ENCODE measurements around the gene IFI44. TPM values are rescaled to one million over a fixed set of nuclear protein-coding genes. Genes with fewer than 3 reads are reported as not detected.

IFI44 gene
- total and polyA plus RNA-seq, 2 donors (not counting 1 experiment from before 2014, with no cell fraction given) = 13.7 to 28.9 TPM

DNA sequence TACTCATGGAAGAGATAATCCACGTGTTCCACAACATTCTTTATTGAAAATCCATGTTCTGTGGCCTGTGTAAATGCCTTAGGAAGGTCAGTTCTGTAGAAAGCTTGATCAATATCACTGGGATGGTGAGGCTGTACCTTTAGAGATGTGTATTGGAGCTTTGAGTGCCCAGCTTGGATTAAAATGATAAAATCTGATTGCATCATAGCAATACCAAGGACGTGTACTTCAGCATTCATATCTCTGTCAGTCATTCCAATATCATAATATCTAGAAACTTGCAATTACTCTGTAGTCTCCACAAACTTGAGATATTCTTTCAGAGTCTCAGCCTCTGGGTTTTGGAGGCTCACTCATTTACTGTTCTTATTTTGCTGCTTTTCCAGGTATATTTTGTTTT lies 31.6 kb downstream of the IFI44 start:
- no peaks in the 10 kb centered on the region for H3K27me3 ChIP-seq (ENCODE audit: control insufficient read depth, insufficient read depth, low read length)
- no peaks in the 10 kb centered on the region for H3K36me3 ChIP-seq (ENCODE audit: control insufficient read depth, insufficient read depth, low read length)
- no peaks in the 10 kb centered on the region for H3K79me2 ChIP-seq (ENCODE audit: control insufficient read depth, insufficient read depth, low read length)
- no peak overlapping the region for H3K9ac ChIP-seq (ENCODE audit: insufficient read depth, low read length)
- H3K4me2 ChIP-seq (ENCODE audit: extremely low read depth, insufficient read depth, low read length) = no peak overlapping the region
- peaks cover 2% of the 10 kb centered on the region for H3K4me1 ChIP-seq (ENCODE audit: control insufficient read depth, extremely low read depth, insufficient read depth, low read length)
- no peak overlapping the region for H3K27ac ChIP-seq (ENCODE audit: insufficient read depth, low read length)
- H4K20me1 ChIP-seq (ENCODE audit: control insufficient read depth, extremely low read depth, insufficient read depth, low read length) = no peaks in the 10 kb centered on the region
- no peak overlapping the region for H2AFZ ChIP-seq (ENCODE audit: low read length)
- H3K9me3 ChIP-seq (ENCODE audit: control insufficient read depth, insufficient read depth, low read depth, low read length) = no peaks in the 10 kb centered on the region
- no peak for TF ChIP-seq EZH2 (IDR thresholded peaks at IDR 0.05; ENCODE audit: low read length, missing control alignments)
- TF ChIP-seq, protein P1, sequence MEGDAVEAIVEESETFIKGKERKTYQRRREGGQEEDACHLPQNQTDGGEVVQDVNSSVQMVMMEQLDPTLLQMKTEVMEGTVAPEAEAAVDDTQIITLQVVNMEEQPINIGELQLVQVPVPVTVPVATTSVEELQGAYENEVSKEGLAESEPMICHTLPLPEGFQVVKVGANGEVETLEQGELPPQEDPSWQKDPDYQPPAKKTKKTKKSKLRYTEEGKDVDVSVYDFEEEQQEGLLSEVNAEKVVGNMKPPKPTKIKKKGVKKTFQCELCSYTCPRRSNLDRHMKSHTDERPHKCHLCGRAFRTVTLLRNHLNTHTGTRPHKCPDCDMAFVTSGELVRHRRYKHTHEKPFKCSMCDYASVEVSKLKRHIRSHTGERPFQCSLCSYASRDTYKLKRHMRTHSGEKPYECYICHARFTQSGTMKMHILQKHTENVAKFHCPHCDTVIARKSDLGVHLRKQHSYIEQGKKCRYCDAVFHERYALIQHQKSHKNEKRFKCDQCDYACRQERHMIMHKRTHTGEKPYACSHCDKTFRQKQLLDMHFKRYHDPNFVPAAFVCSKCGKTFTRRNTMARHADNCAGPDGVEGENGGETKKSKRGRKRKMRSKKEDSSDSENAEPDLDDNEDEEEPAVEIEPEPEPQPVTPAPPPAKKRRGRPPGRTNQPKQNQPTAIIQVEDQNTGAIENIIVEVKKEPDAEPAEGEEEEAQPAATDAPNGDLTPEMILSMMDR (conservative IDR thresholded peaks at IDR 0.05 in 1 of 2, IDR thresholded peaks at IDR 0.05 in 1 of 2; ENCODE audit: low read depth in 1 of 2, low read length in 2 of 2) = no peak
- no peak for DNase-seq (ENCODE audit: low read depth in 2 of 2)
- H3K4me3 ChIP-seq (replicated peaks in 1 of 4; ENCODE audit: control extremely low read depth in 1 of 4, insufficient read depth in 1 of 4, low read depth in 3 of 4, low read length in 4 of 4) = no peak overlapping the region

DNA sequence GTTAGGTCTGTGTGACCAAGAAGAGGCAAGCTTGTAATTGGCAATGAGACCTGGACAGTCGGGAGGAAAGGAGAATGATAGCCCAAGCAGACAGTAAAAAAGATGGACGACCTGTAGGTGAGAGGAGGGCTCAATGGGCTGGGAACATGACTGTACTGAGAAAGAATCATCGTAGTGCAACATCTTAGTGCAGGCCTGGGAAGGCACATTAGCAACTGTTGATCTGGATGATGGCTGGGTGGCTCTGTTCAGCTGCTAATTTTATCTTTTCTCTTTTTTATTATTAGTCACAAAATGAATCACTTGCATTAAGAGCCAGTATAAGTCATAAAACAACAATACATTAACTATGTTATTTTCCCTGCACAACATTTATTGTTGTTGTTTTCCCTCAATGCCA lies 32.9 kb downstream of the IFI44 start:
- H3K9me3 ChIP-seq (ENCODE audit: control insufficient read depth, insufficient read depth, low read depth, low read length) = no peaks in the 10 kb centered on the region
- no peaks in the 10 kb centered on the region for H4K20me1 ChIP-seq (ENCODE audit: control insufficient read depth, extremely low read depth, insufficient read depth, low read length)
- DNase-seq (ENCODE audit: low read depth in 2 of 2) = no peak
- no peaks in the 10 kb centered on the region for H3K27me3 ChIP-seq (ENCODE audit: control insufficient read depth, insufficient read depth, low read length)
- H3K4me1 ChIP-seq (ENCODE audit: control insufficient read depth, extremely low read depth, insufficient read depth, low read length) = peaks cover 2% of the 10 kb centered on the region
- peak overlapping the region; percentile 42 for H2AFZ ChIP-seq (ENCODE audit: low read length)
- H3K36me3 ChIP-seq (ENCODE audit: control insufficient read depth, insufficient read depth, low read length) = no peaks in the 10 kb centered on the region
- no peak overlapping the region for H3K4me2 ChIP-seq (ENCODE audit: extremely low read depth, insufficient read depth, low read length)
- TF ChIP-seq, protein P1 (conservative IDR thresholded peaks at IDR 0.05 in 1 of 2, IDR thresholded peaks at IDR 0.05 in 1 of 2; ENCODE audit: low read depth in 1 of 2, low read length in 2 of 2) = no peak
- no peak for TF ChIP-seq EZH2 (IDR thresholded peaks at IDR 0.05; ENCODE audit: low read length, missing control alignments)
- H3K79me2 ChIP-seq (ENCODE audit: control insufficient read depth, insufficient read depth, low read length) = no peaks in the 10 kb centered on the region
- no peak overlapping the region for H3K27ac ChIP-seq (ENCODE audit: insufficient read depth, low read length)
- H3K9ac ChIP-seq (ENCODE audit: insufficient read depth, low read length) = no peak overlapping the region
- no peak overlapping the region for H3K4me3 ChIP-seq (replicated peaks in 1 of 4; ENCODE audit: control extremely low read depth in 1 of 4, insufficient read depth in 1 of 4, low read depth in 3 of 4, low read length in 4 of 4)

DNA sequence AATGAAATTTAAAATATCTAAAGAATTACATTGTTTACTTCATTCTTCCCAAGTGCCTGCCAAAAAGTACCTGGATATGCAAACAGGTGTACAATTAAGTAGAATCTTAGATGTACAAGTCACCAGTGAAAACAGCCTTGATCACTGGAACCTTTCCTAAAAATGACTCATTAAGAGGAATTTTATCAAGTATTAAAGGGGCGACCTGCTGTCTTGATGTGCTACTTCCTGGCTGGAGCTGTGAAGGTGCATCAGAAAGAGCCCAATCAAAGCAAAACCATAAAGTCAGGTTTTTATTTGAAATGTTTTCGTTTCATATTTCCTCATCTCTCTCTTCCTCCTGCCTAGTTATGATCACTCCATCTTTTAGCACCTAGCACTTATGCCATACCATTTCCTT lies 33.4 kb downstream of the IFI44 start:
- peak in 1 of 2 donors; percentile 9 for DNase-seq (ENCODE audit: low read depth in 2 of 2)
- no peak overlapping the region for H3K4me3 ChIP-seq (replicated peaks in 1 of 4; ENCODE audit: control extremely low read depth in 1 of 4, insufficient read depth in 1 of 4, low read depth in 3 of 4, low read length in 4 of 4)

More for the DNA sequence above, 33.4 kb downstream of the IFI44 start:
- Histone ChIP-seq H3K9me3 (ENCODE audit: control insufficient read depth, insufficient read depth, low read depth, low read length) (no peaks in the 10 kb centered on the region), H3K36me3 (ENCODE audit: control insufficient read depth, insufficient read depth, low read length) (no peaks in the 10 kb centered on the region), H3K27me3 (ENCODE audit: control insufficient read depth, insufficient read depth, low read length) (no peaks in the 10 kb centered on the region), H2AFZ (ENCODE audit: low read length) (no peak overlapping the region), H3K27ac (ENCODE audit: insufficient read depth, low read length) (no peak overlapping the region), H3K4me2 (ENCODE audit: extremely low read depth, insufficient read depth, low read length) (no peak overlapping the region), H3K9ac (ENCODE audit: insufficient read depth, low read length) (no peak overlapping the region), H3K4me1 (ENCODE audit: control insufficient read depth, extremely low read depth, insufficient read depth, low read length) (peaks cover 5% of the 10 kb centered on the region), H3K79me2 (ENCODE audit: control insufficient read depth, insufficient read depth, low read length) (no peaks in the 10 kb centered on the region), H4K20me1 (ENCODE audit: control insufficient read depth, extremely low read depth, insufficient read depth, low read length) (no peaks in the 10 kb centered on the region)
- TF ChIP-seq, protein P1 (conservative IDR thresholded peaks at IDR 0.05 in 1 of 2, IDR thresholded peaks at IDR 0.05 in 1 of 2; ENCODE audit: low read depth in 1 of 2, low read length in 2 of 2) = no peak
- no peak for TF ChIP-seq EZH2 (IDR thresholded peaks at IDR 0.05; ENCODE audit: low read length, missing control alignments)
